NOMO-1 treated with dmso at 0.1 percent for 144 hours (cell line): ENCODE measurements around the gene MAP1LC3B.

Source experiments
- DNase-seq: peaks from one replicate; lab custom pipeline; 2025; ENCODE audit not compliant: unreplicated experiment; lab: John Stamatoyannopoulos, UW

Gene MAP1LC3B

GRCh38 chr16:87453326-87453725 lies 61.2 kb downstream of the MAP1LC3B start:
- DNase-seq = no peak
